Astrocyte of the cerebellum (primary cell): ENCODE data around the gene UBN1.
"Not testable (repeated sequence)": the region's sequence is repeated elsewhere in the genome, so short reads cannot be mapped to it uniquely, and the experiment has no call there.

Experiments
- DNase-seq: peaks from one replicate; pipeline ENCODE4 v3.0.0-alpha.2; 2011; ENCODE audit warnings: low read depth
- H3K4me3 ChIP-seq: 2 replicates; pipeline ENCODE4 v1.5.1; 2011; ENCODE audit warnings: mild to moderate bottlenecking, low read depth, low read length, moderate library complexity
- in situ Hi-C: cut with HindIII; loops from 2 replicates; pipeline ENCODE4 v1.10.0; 2017; ENCODE audit warnings: low sequenced_read_pairs
- TF ChIP-seq, protein P1 (sequence below): IDR thresholded peaks from 2 replicates; pipeline ENCODE4 v1.5.1; 2012; ENCODE audit warnings: low read length, low read depth, moderate library complexity, mild to moderate bottlenecking; ENCODE audit errors: missing control alignments

The UBN1 gene

DNA sequence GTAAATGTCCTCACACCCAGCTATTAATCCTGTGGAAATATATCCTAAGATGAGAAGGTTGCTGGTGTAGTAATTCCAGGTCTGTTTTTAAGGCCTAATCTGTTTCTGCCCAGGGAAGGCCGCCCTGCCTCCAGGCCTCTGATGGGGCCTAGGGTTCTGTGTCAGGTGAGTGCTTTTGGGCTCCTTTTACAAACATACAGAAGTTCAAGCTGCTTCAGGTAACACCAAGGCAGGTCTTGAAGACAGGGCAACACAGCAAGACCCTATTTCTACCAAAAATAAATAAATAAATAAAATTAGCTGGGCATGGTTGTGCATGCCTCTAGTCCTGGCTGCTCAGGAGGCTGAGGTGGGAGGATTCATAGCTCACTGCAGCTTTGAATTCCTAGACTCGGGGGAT lies 80.4 kb downstream of the UBN1 start:
- H3K4me3 ChIP-seq, result no peak overlapping the region
- in situ Hi-C loops, result no loop called here
- TF ChIP-seq, protein P1, sequence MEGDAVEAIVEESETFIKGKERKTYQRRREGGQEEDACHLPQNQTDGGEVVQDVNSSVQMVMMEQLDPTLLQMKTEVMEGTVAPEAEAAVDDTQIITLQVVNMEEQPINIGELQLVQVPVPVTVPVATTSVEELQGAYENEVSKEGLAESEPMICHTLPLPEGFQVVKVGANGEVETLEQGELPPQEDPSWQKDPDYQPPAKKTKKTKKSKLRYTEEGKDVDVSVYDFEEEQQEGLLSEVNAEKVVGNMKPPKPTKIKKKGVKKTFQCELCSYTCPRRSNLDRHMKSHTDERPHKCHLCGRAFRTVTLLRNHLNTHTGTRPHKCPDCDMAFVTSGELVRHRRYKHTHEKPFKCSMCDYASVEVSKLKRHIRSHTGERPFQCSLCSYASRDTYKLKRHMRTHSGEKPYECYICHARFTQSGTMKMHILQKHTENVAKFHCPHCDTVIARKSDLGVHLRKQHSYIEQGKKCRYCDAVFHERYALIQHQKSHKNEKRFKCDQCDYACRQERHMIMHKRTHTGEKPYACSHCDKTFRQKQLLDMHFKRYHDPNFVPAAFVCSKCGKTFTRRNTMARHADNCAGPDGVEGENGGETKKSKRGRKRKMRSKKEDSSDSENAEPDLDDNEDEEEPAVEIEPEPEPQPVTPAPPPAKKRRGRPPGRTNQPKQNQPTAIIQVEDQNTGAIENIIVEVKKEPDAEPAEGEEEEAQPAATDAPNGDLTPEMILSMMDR, result no peak
- DNase-seq, result no peak

DNA sequence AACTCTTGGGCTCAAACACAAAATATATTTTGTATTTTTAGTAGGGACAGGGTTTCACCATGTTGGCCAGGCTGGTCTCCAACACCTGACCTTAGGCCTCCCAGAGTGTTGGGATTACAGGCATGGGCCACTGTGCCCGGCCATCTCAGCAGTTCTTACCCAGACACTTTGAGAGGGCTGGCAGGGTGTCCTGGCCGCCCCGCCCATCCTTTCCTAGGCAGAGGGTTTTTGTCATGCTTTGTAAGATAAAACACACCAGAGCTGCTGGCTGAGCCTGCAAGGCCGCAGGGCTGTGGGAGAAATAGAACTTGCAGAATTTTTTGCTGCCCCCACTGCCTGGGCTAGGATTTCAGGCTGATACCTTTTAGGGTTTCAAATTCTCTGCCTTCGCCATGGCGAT lies 80.9 kb downstream of the UBN1 start:
- no peak for DNase-seq
- TF ChIP-seq, protein P1, result no peak
- H3K4me3 ChIP-seq, result no peak overlapping the region
- in situ Hi-C loops, result no loop called here

- H3K4me3 ChIP-seq, in situ Hi-C loops, DNase-seq: not testable (repeated sequence)
These were observed 82.3 kb downstream of the UBN1 start for GRCh38 chr16:4929619-4930018.

- H3K4me3 ChIP-seq, result no peak overlapping the region
- in situ Hi-C loops, result no loop called here
- TF ChIP-seq, protein P1, result no peak
- no peak for DNase-seq
These were observed 84.1 kb downstream of the UBN1 start for GRCh38 chr16:4931381-4931780.
